Mucosa of stomach (tissue), 1 donor: Measurements from ENCODE around the gene CLECL1.

ENCODE experiments used
- H3K27me3 ChIP-seq: one replicate; pipeline ENCODE4 v1.7.0; 2013; ENCODE audit warnings: mild to moderate bottlenecking, low read length; ENCODE audit not compliant: control insufficient read depth, insufficient read depth
- H3K36me3 ChIP-seq: one replicate; pipeline ENCODE4 v1.7.0; 2013; ENCODE audit warnings: low read length; ENCODE audit not compliant: control insufficient read depth, insufficient read depth
- H3K4me1 ChIP-seq: one replicate; pipeline ENCODE4 v1.7.0; 2013; ENCODE audit warnings: mild to moderate bottlenecking, low read length; ENCODE audit not compliant: control insufficient read depth, insufficient read depth
- H3K4me3 ChIP-seq: one replicate; pipeline ENCODE4 v1.7.0; 2013; ENCODE audit warnings: low read length
- H3K9ac ChIP-seq: one replicate; pipeline ENCODE4 v1.7.0; 2013; ENCODE audit warnings: mild to moderate bottlenecking, low read length, moderate library complexity
- H3K9me3 ChIP-seq: one replicate; pipeline ENCODE4 v1.7.0; 2013; ENCODE audit warnings: mild to moderate bottlenecking, low read length, moderate library complexity; ENCODE audit not compliant: control insufficient read depth
- donor health status: Pancreatic carcinoma.

CLECL1 gene

GRCh38 chr12:9673404-9674225 lies 59.3 kb downstream of the CLECL1 start:
- H3K9me3 ChIP-seq, result no peaks in the 10 kb centered on the region
- no peaks in the 10 kb centered on the region for H3K27me3 ChIP-seq
- H3K4me1 ChIP-seq, result no peaks in the 10 kb centered on the region
- H3K4me3 ChIP-seq, result no peak overlapping the region
- H3K36me3 ChIP-seq, result no peaks in the 10 kb centered on the region
- no peak overlapping the region for H3K9ac ChIP-seq
